22Rv1 (cell line): Measurements from ENCODE around the gene CTNNBIP1.

Experiments
- H3K27ac ChIP-seq: fragments of 450-650 bp; 2 replicates; pipeline ENCODE4 v1.5.1; 2017
- CTCF ChIP-seq: fragments of 450-650 bp; IDR thresholded peaks from 2 replicates; pipeline ENCODE4 v1.5.1; 2017; ENCODE audit warnings: mild to moderate bottlenecking
- ZFX ChIP-seq: fragments of 450-650 bp; IDR thresholded peaks from 2 replicates; pipeline ENCODE4 v1.6.1; 2017; ENCODE audit warnings: antibody characterized with exemption, borderline replicate concordance

CTNNBIP1 gene

GRCh38 chr1:9844756-9845155, 65.3 kb downstream of the CTNNBIP1 start:
- H3K27ac ChIP-seq, result peak overlapping the region; percentile 89; the same call in 1 of the 2 replicates
- TF ChIP-seq CTCF, result no peak
- no peak for TF ChIP-seq ZFX

DNA sequence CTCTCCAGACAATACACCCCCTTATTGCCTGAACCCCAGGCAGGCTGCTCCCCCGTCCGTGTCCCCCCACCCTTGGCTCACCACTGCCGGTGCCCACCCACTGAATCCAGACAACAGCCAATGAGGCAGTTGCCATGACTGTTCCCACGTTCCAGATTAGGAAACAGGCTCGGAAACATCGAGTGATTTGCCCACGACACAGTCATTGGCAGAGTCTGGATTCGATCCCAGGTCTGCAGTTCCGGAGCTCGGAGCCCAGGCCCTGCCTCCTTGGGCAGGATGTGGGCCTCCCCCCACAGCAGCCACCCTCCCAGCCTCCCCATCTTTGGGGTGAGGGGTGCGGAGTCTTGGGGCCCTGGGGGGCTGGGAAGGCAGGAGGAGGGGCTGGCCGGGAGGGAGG, 66.0 kb downstream of the CTNNBIP1 start:
- H3K27ac ChIP-seq, result peak overlapping the region; percentile 89
- TF ChIP-seq ZFX (no peak), CTCF (no peak)

DNA sequence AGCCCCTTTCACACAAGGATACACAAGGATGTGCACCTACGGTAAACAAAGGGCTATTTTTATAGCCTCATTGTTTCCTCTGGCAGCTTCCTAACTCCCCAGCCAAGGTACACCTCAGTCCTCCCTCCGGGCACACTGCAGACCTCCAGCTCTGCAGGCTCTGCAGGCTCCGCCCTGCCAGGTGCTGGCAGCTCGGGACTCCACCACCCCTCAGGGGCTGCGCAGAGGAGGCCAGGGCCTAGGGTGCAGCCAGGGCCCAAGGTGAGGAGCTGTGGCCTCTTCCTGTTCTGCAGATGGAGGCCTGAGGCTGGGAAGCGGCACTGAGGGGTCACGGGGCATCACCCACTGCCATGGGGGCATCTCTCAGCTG, 66.5 kb downstream of the CTNNBIP1 start:
- peak overlapping the region; percentile 89 for H3K27ac ChIP-seq
- TF ChIP-seq ZFX (no peak), CTCF (no peak)

- H3K27ac ChIP-seq, result peak overlapping the region; percentile 89
- TF ChIP-seq ZFX (no peak), CTCF (0 out of 2 replicates have a peak, but pooled peaks have one; percentile 14)
Measured at GRCh38 chr1:9842781-9843575, 67.1 kb downstream of the CTNNBIP1 start.

- peak overlapping the region; percentile 89 for H3K27ac ChIP-seq
- TF ChIP-seq CTCF (no peak), ZFX (no peak)
Measured at GRCh38 chr1:9842073-9842711, 67.9 kb downstream of the CTNNBIP1 start.

- no peak for TF ChIP-seq CTCF
- no peak for TF ChIP-seq ZFX
- peak overlapping the region; percentile 89 for H3K27ac ChIP-seq
Measured at GRCh38 chr1:9841460-9841859, 68.6 kb downstream of the CTNNBIP1 start.

DNA sequence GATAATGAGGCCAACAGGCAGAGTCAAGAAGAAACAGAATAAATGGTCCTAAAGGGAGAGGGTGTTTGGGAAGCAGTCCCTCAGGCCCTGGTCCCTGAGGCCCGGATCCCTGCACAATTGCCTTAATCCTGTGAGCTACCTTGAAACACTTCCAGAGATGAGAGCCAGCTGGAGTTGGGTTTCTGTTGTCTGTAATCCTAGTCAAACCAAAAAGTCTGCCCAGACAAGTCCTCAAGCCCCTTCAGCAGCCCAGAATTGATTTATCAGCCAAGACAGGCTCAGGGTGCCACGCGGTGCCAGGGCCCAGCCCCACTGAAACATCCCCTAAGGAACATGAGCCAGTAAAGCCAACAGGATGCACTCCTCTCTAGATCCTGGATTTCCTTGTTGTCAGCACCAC, 69.9 kb downstream of the CTNNBIP1 start:
- TF ChIP-seq ZFX (no peak), CTCF (no peak)
- peak overlapping the region; percentile 89 for H3K27ac ChIP-seq
